Muscle layer of colon (tissue), 2 donors: ENCODE measurements around the gene DNASE1L1.

Experiments
- H3K27ac ChIP-seq: one replicate; pipeline ENCODE4 v1.7.0; 2013; ENCODE audit warnings: low read depth, mild to moderate bottlenecking, low read length, moderate library complexity
- H3K27me3 ChIP-seq, 2 donors: one replicate each; pipeline ENCODE4 v1.7.0; 2013; ENCODE audit warnings: low read length in 2 of 2, mild to moderate bottlenecking in 2 of 2; ENCODE audit not compliant: insufficient read depth in 2 of 2, control insufficient read depth in 1 of 2
- H3K36me3 ChIP-seq: one replicate; pipeline ENCODE4 v1.7.0; 2013; ENCODE audit warnings: mild to moderate bottlenecking, low read length; ENCODE audit not compliant: insufficient read depth
- H3K4me1 ChIP-seq: one replicate; pipeline ENCODE4 v1.7.0; 2013; ENCODE audit warnings: mild to moderate bottlenecking, low read length; ENCODE audit not compliant: insufficient read depth
- H3K4me3 ChIP-seq, 2 donors: one replicate each; pipeline ENCODE4 v1.7.0; 2013; ENCODE audit warnings: low read length in 2 of 2, low read depth in 1 of 2, mild to moderate bottlenecking in 1 of 2, moderate library complexity in 1 of 2
- H3K9ac ChIP-seq: one replicate; pipeline ENCODE4 v1.7.0; 2013; ENCODE audit warnings: low read length
- H3K9me3 ChIP-seq: one replicate; pipeline ENCODE4 v1.7.0; 2013; ENCODE audit warnings: mild to moderate bottlenecking, low read length
- donor health status: abdominal sarcoma.
- donor health status: Adenocarcinoma of cecum.

DNASE1L1 gene

DNA sequence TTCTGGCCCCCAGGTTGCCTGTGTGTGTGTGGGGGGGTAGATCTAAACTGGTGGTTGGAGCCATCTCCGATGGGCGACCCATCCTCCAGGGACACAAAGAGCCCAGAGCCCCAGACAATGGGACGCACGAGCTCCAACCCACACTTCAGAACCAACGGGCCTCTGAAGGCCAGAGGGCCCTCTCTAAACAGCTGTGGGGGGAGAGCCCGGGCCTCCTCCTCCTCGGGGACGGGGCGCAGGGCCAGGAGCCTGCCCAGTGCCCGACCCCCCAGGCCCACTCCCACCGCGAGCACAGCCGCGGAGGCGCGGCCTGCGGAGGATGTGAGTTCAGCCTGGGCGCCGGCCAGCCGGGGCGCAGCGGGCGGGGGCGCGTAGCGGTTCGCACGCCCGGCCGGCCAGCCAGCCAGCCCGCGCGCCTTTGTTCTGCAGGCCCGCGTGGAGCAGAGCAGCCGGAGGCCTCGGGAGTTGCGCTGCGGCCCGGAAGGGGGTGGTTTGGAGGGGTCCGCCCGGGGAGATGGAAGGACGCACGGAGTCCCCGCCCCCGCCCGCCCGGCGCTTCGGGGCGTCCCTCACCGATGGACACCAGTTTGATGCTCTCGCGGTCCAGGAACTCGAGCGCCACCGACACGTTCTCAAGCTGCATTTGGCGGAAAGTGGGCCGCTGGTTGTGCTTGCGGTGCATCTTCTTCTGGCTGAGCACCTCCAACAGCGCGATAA, 38.6 kb downstream of the DNASE1L1 start:
- Histone ChIP-seq H3K27ac (peak overlapping the region; percentile 84), H3K9ac (peak overlapping the region; percentile 83), H3K9me3 (no peaks in the 10 kb centered on the region), H3K4me1 (peaks cover 30% of the 10 kb centered on the region), H3K27me3 (peaks cover 0 to 4% of the 10 kb centered on the region in 2 donors), H3K36me3 (peaks cover 34% of the 10 kb centered on the region), H3K4me3 (peak overlapping the region; percentile 60 to 73)

DNA sequence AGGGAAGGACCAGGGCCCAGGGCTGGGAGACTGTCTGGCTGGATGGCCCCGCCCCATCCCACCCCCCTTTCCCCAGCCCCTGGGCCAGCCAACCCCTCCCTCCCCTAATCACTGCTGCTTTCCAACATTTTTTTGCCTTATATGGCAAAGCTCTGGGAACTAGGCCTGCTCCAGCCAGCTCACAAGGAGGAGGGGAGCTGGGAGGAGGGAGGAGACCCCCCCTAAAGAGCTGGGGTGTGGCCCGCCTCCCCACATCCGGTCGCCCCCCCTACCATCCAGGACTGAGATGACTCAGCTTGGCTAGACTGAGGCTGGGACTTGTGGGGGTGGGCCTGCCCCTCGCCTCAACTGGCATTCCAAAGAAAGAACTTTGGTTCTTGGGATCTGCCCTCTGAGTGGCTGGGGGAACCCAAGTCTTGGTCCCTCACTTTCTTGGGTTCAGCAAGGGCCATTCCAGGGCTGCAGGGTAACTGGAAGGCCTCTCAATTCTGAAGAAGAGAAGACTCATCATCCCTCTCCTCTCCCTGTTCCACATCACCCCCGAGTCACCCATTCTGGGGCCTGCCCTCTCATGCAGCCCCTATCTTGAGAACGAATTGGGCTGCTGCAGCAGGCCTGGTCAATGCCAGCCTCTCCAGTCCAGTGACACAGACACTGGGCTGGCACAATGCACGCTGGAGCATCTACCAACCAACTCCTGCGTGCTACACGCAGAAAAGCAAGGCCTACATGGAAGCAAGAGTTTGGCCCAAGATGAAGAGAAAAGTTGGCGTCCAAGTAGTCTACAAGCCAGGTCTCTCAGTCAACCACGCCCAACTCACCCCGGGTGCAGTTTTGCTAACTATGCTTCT, 39.4 kb downstream of the DNASE1L1 start:
- H3K27me3 ChIP-seq: peaks cover 0 to 4% of the 10 kb centered on the region in 2 donors
- peak overlapping the region; percentile 84 for H3K27ac ChIP-seq
- peak overlapping the region; percentile 83 for H3K9ac ChIP-seq
- peak overlapping the region; percentile 60 to 73 for H3K4me3 ChIP-seq
- peaks cover 41% of the 10 kb centered on the region for H3K36me3 ChIP-seq
- no peaks in the 10 kb centered on the region for H3K9me3 ChIP-seq
- peaks cover 31% of the 10 kb centered on the region for H3K4me1 ChIP-seq

DNA sequence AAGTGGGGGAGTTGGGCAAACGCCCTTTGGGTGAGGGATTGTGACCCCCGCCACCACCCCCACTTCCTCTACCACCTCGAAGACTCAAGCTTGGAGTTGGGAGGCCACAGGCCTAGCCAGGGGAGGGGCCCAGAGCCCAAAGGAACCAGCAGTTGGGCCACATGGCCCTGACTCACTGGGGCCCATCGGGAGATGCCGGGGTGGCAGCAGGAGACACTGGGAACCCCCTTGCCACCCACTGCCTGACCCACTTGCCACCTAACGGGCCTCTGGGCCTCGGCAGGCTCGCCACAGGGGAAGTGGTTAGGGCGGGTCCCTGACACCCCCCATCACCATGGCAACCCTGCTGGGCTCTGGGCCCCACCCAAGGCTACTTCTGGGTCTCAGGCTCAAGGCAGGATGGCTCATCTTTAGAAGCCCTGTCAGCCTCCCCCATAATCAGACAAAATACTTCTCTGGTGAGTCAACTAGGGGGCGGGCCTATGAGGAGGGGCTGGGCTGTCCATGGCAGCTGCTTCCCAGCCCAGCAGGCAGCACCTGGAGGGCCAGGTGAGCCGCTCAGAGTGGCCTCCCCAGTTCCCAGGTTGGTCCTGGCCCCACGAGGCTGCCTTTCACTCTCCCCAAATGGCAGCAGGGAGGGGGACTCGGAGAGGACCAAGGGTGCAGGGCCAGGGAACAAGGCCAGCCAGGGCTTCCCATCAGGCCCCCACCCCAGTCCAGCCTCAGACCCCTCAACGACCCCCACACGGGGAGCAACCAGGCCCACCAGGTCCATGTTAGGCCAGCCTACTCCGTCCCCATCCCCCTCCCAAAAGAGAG, 40.2 kb downstream of the DNASE1L1 start:
- Histone ChIP-seq H3K9ac (peak overlapping the region; percentile 85), H3K27ac (peak overlapping the region; percentile 84), H3K27me3 (peaks cover 0 to 4% of the 10 kb centered on the region in 2 donors), H3K4me1 (peaks cover 31% of the 10 kb centered on the region), H3K36me3 (peaks cover 46% of the 10 kb centered on the region), H3K9me3 (no peaks in the 10 kb centered on the region), H3K4me3 (peak overlapping the region; percentile 52 to 63)

DNA sequence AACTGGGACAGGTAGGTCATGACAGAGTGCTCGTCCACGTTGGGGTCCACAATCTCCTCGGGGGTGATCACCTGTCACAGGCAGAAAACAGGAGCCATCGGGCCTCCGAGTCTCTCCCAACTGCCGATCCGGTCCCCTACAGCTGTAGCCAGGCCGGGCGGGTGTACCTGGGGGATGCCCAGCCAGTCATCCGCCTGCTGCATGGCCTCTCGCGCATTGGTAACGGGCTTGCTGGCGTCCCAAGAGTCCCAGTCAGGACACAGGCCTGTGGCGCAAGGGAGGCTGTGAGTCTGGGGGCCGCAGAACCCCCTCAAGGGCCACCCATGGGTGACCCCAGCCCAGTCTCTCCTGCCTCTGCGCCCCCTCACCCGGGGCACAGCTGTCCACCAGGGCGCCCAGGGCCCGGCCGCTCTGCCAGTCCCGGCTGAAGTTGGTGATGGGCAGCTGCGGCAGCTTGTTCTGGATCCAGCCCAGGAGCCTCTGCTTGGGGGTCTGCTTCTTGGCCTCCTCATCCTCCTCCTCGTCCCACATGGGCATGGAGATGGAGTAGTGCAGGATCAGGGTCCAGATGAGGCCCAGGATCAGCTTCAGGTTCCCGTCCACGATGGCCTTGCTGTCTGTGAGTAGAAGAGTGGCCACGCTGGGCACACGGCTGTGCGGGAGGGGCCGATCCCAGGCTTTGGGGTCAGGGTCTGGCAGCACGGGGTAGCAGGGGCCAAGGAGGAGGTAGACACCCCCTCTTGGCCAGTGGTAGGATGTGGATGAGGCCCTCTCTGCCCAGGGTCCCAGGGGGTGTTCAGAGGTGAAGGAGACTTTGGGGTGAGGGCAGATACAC, 41.4 kb downstream of the DNASE1L1 start:
- Histone ChIP-seq H3K27ac (peak overlapping the region; percentile 84), H3K9me3 (no peaks in the 10 kb centered on the region), H3K4me3 (peak overlapping the region; percentile 52 to 63), H3K4me1 (peaks cover 31% of the 10 kb centered on the region), H3K36me3 (peaks cover 54% of the 10 kb centered on the region), H3K9ac (peak overlapping the region; percentile 85), H3K27me3 (peaks cover 0 to 4% of the 10 kb centered on the region in 2 donors)

DNA sequence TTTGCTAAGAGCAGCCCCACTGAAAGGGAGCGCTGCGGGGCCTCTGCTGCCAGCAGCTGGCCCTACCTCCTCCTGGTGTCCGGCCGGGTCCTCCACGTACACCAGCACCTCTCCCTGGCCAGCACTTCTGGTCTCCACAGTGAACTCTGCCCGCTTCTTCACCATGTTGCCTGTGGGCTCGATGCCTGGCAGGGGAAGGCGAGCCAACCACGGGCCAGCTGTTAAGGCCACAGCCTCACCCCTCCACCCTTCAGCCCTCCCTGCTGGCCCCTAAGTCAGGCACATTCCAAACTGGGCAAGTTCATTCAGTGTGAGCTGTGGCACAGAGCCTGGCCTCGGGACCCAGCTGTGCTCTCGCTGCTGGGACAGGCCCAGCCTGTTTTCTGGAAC, 42.4 kb downstream of the DNASE1L1 start:
- H3K36me3 ChIP-seq: peaks cover 64% of the 10 kb centered on the region
- H3K27me3 ChIP-seq: no peaks in the 10 kb centered on the region
- peaks cover 31% of the 10 kb centered on the region for H3K4me1 ChIP-seq
- H3K9ac ChIP-seq: peak overlapping the region; percentile 85
- no peaks in the 10 kb centered on the region for H3K9me3 ChIP-seq
- H3K4me3 ChIP-seq: peak overlapping the region in 1 of 2 donors; percentile 63
- H3K27ac ChIP-seq: peak overlapping the region; percentile 84

DNA sequence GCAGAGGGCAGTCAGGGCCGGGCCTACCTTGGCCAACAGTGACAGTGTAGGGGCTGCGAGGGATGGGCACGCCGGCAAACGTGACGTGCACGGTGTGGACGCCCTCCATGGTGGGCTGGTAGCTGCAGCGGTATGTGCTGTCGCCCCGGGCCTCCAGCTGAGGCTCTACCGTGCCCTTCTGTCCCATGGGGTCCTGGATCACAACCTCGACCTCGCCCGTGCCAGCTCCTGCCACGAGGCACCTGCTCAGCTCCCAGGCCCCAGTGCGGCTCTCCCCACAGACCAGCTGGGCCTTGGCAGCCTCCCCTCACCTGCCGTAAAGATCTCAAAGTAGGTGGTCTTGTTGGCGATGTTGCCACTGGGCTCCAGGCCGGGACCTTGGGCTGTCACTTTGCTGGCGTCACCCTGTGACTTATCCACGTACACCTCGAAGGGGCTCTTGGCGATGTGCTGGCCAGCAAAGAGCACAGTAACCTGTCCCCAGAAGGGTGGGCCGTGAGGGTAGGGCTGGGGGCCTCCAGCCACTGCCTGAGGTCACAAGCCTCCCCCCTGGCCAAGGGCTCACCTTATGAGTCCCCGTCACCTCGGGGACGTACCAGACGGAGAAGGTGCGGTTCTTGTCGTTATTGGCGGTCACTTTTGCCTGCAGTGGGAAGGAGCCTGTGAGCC, 42.9 kb downstream of the DNASE1L1 start:
- peaks cover 69% of the 10 kb centered on the region for H3K36me3 ChIP-seq
- H3K27me3 ChIP-seq: no peaks in the 10 kb centered on the region
- peak overlapping the region; percentile 84 for H3K27ac ChIP-seq
- peak overlapping the region; percentile 85 for H3K9ac ChIP-seq
- H3K4me3 ChIP-seq: peak overlapping the region in 1 of 2 donors; percentile 63
- H3K9me3 ChIP-seq: no peaks in the 10 kb centered on the region
- H3K4me1 ChIP-seq: peaks cover 31% of the 10 kb centered on the region

DNA sequence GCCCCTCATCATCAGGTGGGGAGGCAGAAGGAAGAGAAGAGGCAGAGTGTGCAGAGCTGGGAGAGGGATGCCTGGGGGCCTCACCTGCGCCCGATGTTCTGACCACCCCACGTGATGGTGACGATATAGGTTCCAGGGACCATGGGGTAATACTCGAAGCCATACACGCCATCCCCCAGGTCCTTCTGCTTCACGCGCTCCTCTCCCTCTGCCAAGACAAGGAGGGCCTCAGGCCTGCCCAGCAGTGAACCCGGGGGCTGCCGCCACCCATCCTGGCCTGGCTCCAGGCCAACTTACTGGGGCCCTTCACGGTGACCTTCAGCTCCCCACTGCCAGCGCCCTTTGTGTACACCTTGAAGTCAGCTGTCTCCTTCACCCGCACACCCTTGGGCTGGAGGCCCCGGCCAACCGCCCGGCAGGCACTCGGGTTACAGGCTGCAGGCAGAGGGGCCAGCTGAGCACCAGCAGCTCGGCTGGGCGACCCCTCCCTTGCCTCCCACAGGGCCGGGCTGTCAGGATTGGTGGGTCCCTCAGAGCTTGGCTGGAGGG, 43.9 kb downstream of the DNASE1L1 start:
- H3K27me3 ChIP-seq: no peaks in the 10 kb centered on the region
- peaks cover 31% of the 10 kb centered on the region for H3K4me1 ChIP-seq
- no peak overlapping the region for H3K4me3 ChIP-seq
- H3K36me3 ChIP-seq: peaks cover 75% of the 10 kb centered on the region
- peak overlapping the region; percentile 64 for H3K27ac ChIP-seq
- no peaks in the 10 kb centered on the region for H3K9me3 ChIP-seq
- H3K9ac ChIP-seq: no peak overlapping the region

DNA sequence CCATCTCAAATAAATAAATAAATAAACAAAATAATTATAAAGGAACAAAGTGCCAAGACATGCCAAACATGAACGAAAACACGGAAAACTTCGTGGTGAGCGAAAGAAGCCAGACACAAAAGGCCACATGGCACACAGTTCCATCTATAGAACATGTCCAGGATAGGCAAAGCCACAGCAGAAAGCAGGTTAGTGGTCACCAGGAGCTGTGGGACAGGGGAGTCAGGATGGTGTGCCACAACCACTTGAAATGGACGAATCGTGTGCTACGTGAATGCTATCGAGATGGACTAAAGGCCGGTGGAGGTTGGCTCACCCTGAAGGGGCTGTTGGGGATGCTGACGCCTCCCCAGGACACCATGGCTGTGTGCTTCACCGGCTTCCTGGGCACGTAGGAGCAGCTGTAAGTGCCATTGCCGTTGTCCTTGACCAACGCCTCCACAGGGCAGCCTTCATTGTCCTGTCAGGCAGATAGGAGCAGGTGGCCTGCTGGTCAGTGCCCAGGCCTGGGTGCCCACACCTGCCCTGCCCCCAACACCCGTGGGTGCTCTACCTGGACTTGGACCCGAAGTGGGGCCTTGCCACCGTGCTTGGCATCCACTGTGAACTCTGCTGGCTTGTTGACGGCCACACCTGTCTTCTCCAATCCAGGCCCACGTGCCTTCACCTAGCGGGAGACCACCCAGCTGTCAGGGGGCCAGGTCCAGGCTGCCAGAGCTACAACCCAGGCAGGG, 45.2 kb downstream of the DNASE1L1 start:
- no peak overlapping the region for H3K9ac ChIP-seq
- H3K9me3 ChIP-seq: no peaks in the 10 kb centered on the region
- peaks cover 31% of the 10 kb centered on the region for H3K4me1 ChIP-seq
- H3K4me3 ChIP-seq: no peak overlapping the region
- peaks cover 84% of the 10 kb centered on the region for H3K36me3 ChIP-seq
- H3K27ac ChIP-seq: peak overlapping the region; percentile 64
- no peaks in the 10 kb centered on the region for H3K27me3 ChIP-seq

DNA sequence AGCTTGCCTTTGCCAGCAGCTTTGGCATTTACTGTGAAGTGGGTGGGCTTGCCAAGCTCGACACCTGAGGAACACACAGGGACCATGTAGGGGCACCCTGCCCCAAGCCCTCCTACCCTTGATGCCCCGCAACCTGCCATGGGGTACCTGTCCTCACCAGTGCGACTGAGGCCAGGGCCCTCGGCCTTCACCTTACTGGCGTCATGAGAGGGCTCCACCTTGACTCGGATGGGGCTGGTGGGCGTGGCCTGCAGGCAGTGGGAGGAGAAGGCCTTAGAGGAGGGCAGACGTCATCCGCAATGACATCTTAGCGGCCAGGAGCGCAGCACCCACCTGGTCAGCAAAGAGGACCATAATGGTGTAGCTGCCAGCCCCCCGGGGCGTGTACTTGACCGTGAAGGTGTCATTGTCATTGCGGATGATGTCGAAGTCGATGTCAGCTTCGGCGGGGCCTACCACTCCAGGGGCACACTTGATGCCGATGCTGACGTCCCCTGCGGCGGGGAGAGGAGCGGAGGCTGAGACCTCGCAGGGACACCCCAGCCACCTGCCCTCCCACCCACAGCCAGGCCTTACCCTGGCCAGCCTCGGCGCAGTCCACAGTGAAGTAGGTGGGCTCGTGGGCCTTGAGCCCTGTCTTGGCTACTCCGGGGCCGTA, 46.8 kb downstream of the DNASE1L1 start:
- Histone ChIP-seq H3K9me3 (no peaks in the 10 kb centered on the region), H3K27me3 (no peaks in the 10 kb centered on the region), H3K27ac (peak overlapping the region; percentile 12), H3K4me3 (no peak overlapping the region), H3K9ac (no peak overlapping the region), H3K4me1 (peaks cover 24% of the 10 kb centered on the region), H3K36me3 (peaks cover 89% of the 10 kb centered on the region)
